Measurements from ENCODE around the gene SHB. TPM values are rescaled to one million over a fixed set of nuclear protein-coding genes. Genes with fewer than 3 reads are reported as not detected.

Gene SHB
- total and polyA plus RNA-seq, 8 donors: 3.5 to 37.7 (median 8.5) TPM

DNA sequence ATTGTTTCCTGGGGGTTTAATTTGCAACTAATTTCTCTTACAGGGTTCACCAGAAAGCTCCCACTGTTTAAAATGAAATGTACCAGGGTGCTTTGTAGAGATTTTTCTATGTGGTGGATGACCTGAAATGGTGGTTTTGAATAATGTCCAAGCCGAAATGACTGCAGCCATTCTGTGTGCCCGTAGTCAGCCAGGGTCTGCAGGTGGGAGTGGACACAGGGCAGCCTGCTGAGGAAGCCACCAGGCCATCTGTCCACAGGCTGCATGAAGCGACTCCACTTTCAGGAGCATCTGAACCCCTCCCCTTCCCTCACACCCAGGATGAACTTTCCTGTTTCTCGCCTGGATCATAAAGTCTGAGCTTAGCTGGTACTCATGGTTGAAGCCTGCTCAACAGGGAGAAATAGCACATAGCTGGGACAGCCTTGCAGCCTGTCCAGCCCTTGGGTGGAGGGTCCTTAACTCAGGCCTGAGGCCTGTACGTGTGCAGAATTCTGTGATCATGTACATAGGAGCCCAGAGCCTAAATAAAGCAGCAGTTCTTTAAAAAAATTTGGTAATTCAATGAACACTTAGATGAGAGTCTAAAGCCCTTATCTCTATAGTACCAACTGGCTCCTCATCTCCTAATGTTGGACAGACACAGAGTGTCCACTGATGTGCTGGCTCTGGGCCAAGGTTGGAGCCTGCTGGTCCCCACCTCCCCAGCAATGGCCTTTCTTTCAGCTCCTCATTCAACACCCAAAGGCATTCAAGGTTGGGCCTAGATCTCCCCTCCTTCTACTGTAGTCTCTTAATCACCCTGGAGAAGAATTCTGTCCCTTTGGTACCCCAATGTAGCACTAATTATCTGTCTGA is 72.8 kb downstream of the SHB start:
- Histone ChIP-seq H3K9me3 (no peaks in the 10 kb centered on the region), H3K4me1 (peaks cover 13 to 54% (median 31%) of the 10 kb centered on the region in 4 donors), H3K27ac (no peak overlapping the region), H3K4me3 (no peak overlapping the region), H3K27me3 (no peaks in the 10 kb centered on the region), H3K36me3 (no peaks in the 10 kb centered on the region)
- intact Hi-C loops (cut with DNase I; ENCODE audit: low total_unique reads): no loop called here
- no peak for TF ChIP-seq EP300 (IDR thresholded peaks at IDR 0.05)
- TF ChIP-seq POLR2A (IDR thresholded peaks at IDR 0.05): no peak
- TF ChIP-seq POLR2AphosphoS5 (IDR thresholded peaks at IDR 0.05): no peak
- TF ChIP-seq CTCF (IDR thresholded peaks at IDR 0.05): no peak
- 88 to 99% (median 94%) methylated on average over 5 of the region's 5 CpGs for WGBS, 5 donors
- DNase-seq: no peak

GRCh38 chr9:37995348-37995737 is 73.7 kb downstream of the SHB start:
- Histone ChIP-seq H3K27me3 (no peaks in the 10 kb centered on the region), H3K9me3 (no peaks in the 10 kb centered on the region), H3K36me3 (no peaks in the 10 kb centered on the region), H3K4me3 (no peak overlapping the region), H3K27ac (peak overlapping the region; percentile 31 to 56 (median 52)), H3K4me1 (peaks cover 13 to 54% (median 31%) of the 10 kb centered on the region in 4 donors)
- TF ChIP-seq EP300 (IDR thresholded peaks at IDR 0.05) (no peak), POLR2A (IDR thresholded peaks at IDR 0.05) (no peak), POLR2AphosphoS5 (IDR thresholded peaks at IDR 0.05) (no peak), CTCF (IDR thresholded peaks at IDR 0.05) (no peak)
- intact Hi-C loops (cut with DNase I; ENCODE audit: low total_unique reads): no loop called here
- DNase-seq: no peak
- WGBS, 5 donors: 72 to 88% (median 81%) methylated on average over 4 to 6 of the region's 6 CpGs

- peak; percentile 40 to 79 for DNase-seq
- Histone ChIP-seq H3K27ac (peak overlapping the region; percentile 34 to 56 (median 52)), H3K27me3 (no peaks in the 10 kb centered on the region), H3K9me3 (no peaks in the 10 kb centered on the region), H3K4me1 (peaks cover 13 to 54% (median 30%) of the 10 kb centered on the region in 4 donors), H3K36me3 (no peaks in the 10 kb centered on the region), H3K4me3 (no peak overlapping the region)
- TF ChIP-seq CTCF (IDR thresholded peaks at IDR 0.05) (no peak), POLR2AphosphoS5 (IDR thresholded peaks at IDR 0.05) (peak in 1 of 3 donors; percentile 16)
- WGBS, 5 donors: 37 to 55% (median 45%) methylated on average over 10 to 15 of the region's 15 CpGs
- intact Hi-C loops (cut with DNase I; ENCODE audit: low total_unique reads): no loop called here
These were observed 74.2 kb downstream of the SHB start for GRCh38 chr9:37994639-37995347.

GRCh38 chr9:37992924-37993349 is 76.1 kb downstream of the SHB start:
- no peak for TF ChIP-seq EP300 (IDR thresholded peaks at IDR 0.05)
- no peak for TF ChIP-seq POLR2A (IDR thresholded peaks at IDR 0.05)
- TF ChIP-seq CTCF (IDR thresholded peaks at IDR 0.05): no peak
- no peak for TF ChIP-seq POLR2AphosphoS5 (IDR thresholded peaks at IDR 0.05)

More at GRCh38 chr9:37992924-37993349, 76.1 kb downstream of the SHB start:
- Histone ChIP-seq H3K4me1 (peaks cover 4 to 43% (median 21%) of the 10 kb centered on the region in 4 donors), H3K36me3 (peaks cover 0 to 2% (median 0%) of the 10 kb centered on the region in 4 donors), H3K4me3 (no peak overlapping the region), H3K27me3 (no peaks in the 10 kb centered on the region), H3K9me3 (no peaks in the 10 kb centered on the region), H3K27ac (peak overlapping the region in 1 of 5 donors; percentile 7)
- 56 to 61% (median 58%) methylated on average over 8 of the region's 8 CpGs for WGBS, 5 donors
- intact Hi-C loops (cut with DNase I; ENCODE audit: low total_unique reads): no loop called here
- DNase-seq: no peak
